Activated CD4-positive, alpha-beta T cell treated with anti-CD3 and anti-CD28 coated beads, Interleukin-2, amount 10 ng/mL, durations not matched to agents 7 days and 5 days (primary cell): ENCODE measurements around the gene ZBTB22. TPM values are rescaled to one million over a fixed set of nuclear protein-coding genes. Genes with fewer than 3 reads are reported as not detected.
A peak's percentile ranks its signal among the peaks of the same experiment; 100 is the strongest.
"Not testable (repeated sequence)": the region's sequence is repeated elsewhere in the genome, so short reads cannot be mapped to it uniquely, and the experiment has no call there.

Experiments
- CTCF ChIA-PET: fragments of 350-600 bp; sonication (Branson Sonifier 250); formaldehyde crosslinking; loops from one replicate; lab custom pipeline; 2021; ENCODE audit warnings: antibody characterized with exemption; lab: Charles Lee
- POLR2A ChIA-PET: fragments of 350-600 bp; sonication (Branson Sonifier 250); formaldehyde crosslinking; loops from one replicate; lab custom pipeline; 2021; ENCODE audit warnings: antibody characterized with exemption; lab: Charles Lee
- DNase-seq: peaks from one replicate; pipeline ENCODE4 v3.0.0-alpha.2; 2020
- H3K27ac Mint-ChIP-seq: one replicate; pipeline ENCODE4 v1.8.0; 2021; ENCODE audit warnings: mild to moderate bottlenecking, moderate library complexity, mixed read lengths
- H3K27me3 Mint-ChIP-seq: one replicate; pipeline ENCODE4 v1.8.0; 2021; ENCODE audit warnings: mixed read lengths
- H3K36me3 Mint-ChIP-seq: one replicate; pipeline ENCODE4 v1.8.0; 2021; ENCODE audit warnings: low read depth, mixed read lengths
- H3K4me1 Mint-ChIP-seq: one replicate; pipeline ENCODE4 v1.8.0; 2021; ENCODE audit warnings: mixed read lengths
- H3K4me3 Mint-ChIP-seq: one replicate; pipeline ENCODE4 v1.8.0; 2021; ENCODE audit warnings: mild to moderate bottlenecking, moderate library complexity, mixed read lengths
- H3K9me3 Mint-ChIP-seq: one replicate; pipeline ENCODE4 v1.8.0; 2021; ENCODE audit warnings: mixed read lengths
- total RNA-seq, 2 experiments: library from RNA; stranded (reverse); gene quantifications; one replicate each; pipeline ENCODE4 v1.2.3, GENCODE V29; 2021

The ZBTB22 gene
- 10 to 100 TPM; 15.8 to 16.9 TPM for total RNA-seq

- Mint-ChIP-seq H3K4me1 (peaks cover 74% of the 10 kb centered on the region), H3K27me3 (no peaks in the 10 kb centered on the region), H3K4me3 (peak within 1 kb of the TSS; percentile 99), H3K27ac (peak within 1 kb of the TSS; percentile 96), H3K9me3 (no peaks in the 10 kb centered on the region), H3K36me3 (peaks cover 65% of the 10 kb centered on the region)
- DNase-seq = peak; percentile 98
- ChIA-PET CTCF (interaction anchor here (0.6 to 2.5 kb wide), 10 partner anchors 11 to 479 kb away, joined by 3 to 11 read pairs (median 4); partner anchors contain the start of genes B3GALT4, PFDN6, TAP2 and WDR46), POLR2A (interaction anchor here (0.7 kb wide), 1 partner anchor 61 kb away, joined by 3 read pairs; no protein-coding TSS in a partner anchor)
Observed at GRCh38 chr6:33317669-33318425, at the start of gene ZBTB22. TSS of gene ZBTB22 (minus strand) at chr6:33317744. CDS start at chr6:33316916, 828 bp downstream.

GRCh38 chr6:33367009-33367714 is 49.6 kb upstream of the ZBTB22 start:
- ChIA-PET CTCF (interaction anchor here (0.9 to 1.9 kb wide), 2 partner anchors 23 kb away, joined by 3 to 5 read pairs; no protein-coding TSS in a partner anchor), POLR2A (interaction anchor here (0.6 kb wide), 1 partner anchor 25 kb away, joined by 3 read pairs; the partner anchor contains the start of gene KIFC1)
- no peaks in the 10 kb centered on the region for H3K36me3 Mint-ChIP-seq
- no peak for DNase-seq
- H3K27me3 Mint-ChIP-seq = no peaks in the 10 kb centered on the region
- no peak overlapping the region for H3K4me3 Mint-ChIP-seq
- no peak overlapping the region for H3K27ac Mint-ChIP-seq
- H3K9me3 Mint-ChIP-seq = no peaks in the 10 kb centered on the region
- H3K4me1 Mint-ChIP-seq = peaks cover 3% of the 10 kb centered on the region

- CTCF ChIA-PET = interaction anchor here (0.6 to 2.1 kb wide), 5 partner anchors 9 to 61 kb away, joined by 3 to 11 read pairs (median 5); no protein-coding TSS in a partner anchor
Observed at GRCh38 chr6:33365206-33365971, 47.8 kb upstream of the ZBTB22 start.

GRCh38 chr6:33364475-33365205 is 47.1 kb upstream of the ZBTB22 start:
- DNase-seq, H3K36me3 Mint-ChIP-seq, H3K27ac Mint-ChIP-seq, H3K4me1 Mint-ChIP-seq, POLR2A ChIA-PET, H3K4me3 Mint-ChIP-seq, H3K9me3 Mint-ChIP-seq: not testable (repeated sequence)
- CTCF ChIA-PET = interaction anchor here (0.6 to 2.1 kb wide), 8 partner anchors 10 to 330 kb away, joined by 3 to 11 read pairs (median 3); no protein-coding TSS in a partner anchor
- H3K27me3 Mint-ChIP-seq = peaks cover 10% of the 10 kb centered on the region

More at GRCh38 chr6:33365206-33365971, 47.8 kb upstream of the ZBTB22 start:
- not testable (repeated sequence) for DNase-seq, H3K4me1 Mint-ChIP-seq, H3K27ac Mint-ChIP-seq, H3K4me3 Mint-ChIP-seq, H3K9me3 Mint-ChIP-seq, H3K27me3 Mint-ChIP-seq, H3K36me3 Mint-ChIP-seq
- POLR2A ChIA-PET = interaction anchor here (0.5 kb wide), 1 partner anchor 171 kb away, joined by 3 read pairs; no protein-coding TSS in a partner anchor

GRCh38 chr6:33363486-33363885 is 45.9 kb upstream of the ZBTB22 start:
- CTCF ChIA-PET = interaction anchor here (0.8 to 2.1 kb wide), 3 partner anchors 16 to 27 kb away, joined by 3 to 11 read pairs (median 4); no protein-coding TSS in a partner anchor
- H3K4me3 Mint-ChIP-seq, H3K4me1 Mint-ChIP-seq, H3K9me3 Mint-ChIP-seq, H3K36me3 Mint-ChIP-seq, H3K27ac Mint-ChIP-seq, DNase-seq, POLR2A ChIA-PET: not testable (repeated sequence)
- H3K27me3 Mint-ChIP-seq = peaks cover 16% of the 10 kb centered on the region

GRCh38 chr6:33359331-33359730 is 41.8 kb upstream of the ZBTB22 start:
- ChIA-PET POLR2A (no interaction called here), CTCF (interaction anchor here (0.6 to 0.7 kb wide), 3 partner anchors 22 to 274 kb away, joined by 3 to 4 read pairs (median 3); no protein-coding TSS in a partner anchor)
- H3K27ac Mint-ChIP-seq = no peak overlapping the region
- no peaks in the 10 kb centered on the region for H3K36me3 Mint-ChIP-seq
- no peaks in the 10 kb centered on the region for H3K9me3 Mint-ChIP-seq
- peaks cover 16% of the 10 kb centered on the region for H3K27me3 Mint-ChIP-seq
- DNase-seq = no peak
- no peak overlapping the region for H3K4me3 Mint-ChIP-seq
- H3K4me1 Mint-ChIP-seq = peaks cover under 1% of the 10 kb centered on the region

- H3K9me3 Mint-ChIP-seq, DNase-seq, H3K36me3 Mint-ChIP-seq, H3K27ac Mint-ChIP-seq, POLR2A ChIA-PET, H3K4me1 Mint-ChIP-seq, H3K4me3 Mint-ChIP-seq: not testable (repeated sequence)
- H3K27me3 Mint-ChIP-seq = peaks cover 21% of the 10 kb centered on the region
- CTCF ChIA-PET = interaction anchor here (0.7 to 1.4 kb wide), 2 partner anchors 17 to 78 kb away, joined by 3 read pairs; no protein-coding TSS in a partner anchor
Observed at GRCh38 chr6:33357160-33357871, 39.8 kb upstream of the ZBTB22 start.

- no peaks in the 10 kb centered on the region for H3K36me3 Mint-ChIP-seq
- H3K27me3 Mint-ChIP-seq = peaks cover 21% of the 10 kb centered on the region
- CTCF ChIA-PET = interaction anchor here (0.6 to 1.5 kb wide), 3 partner anchors 11 to 32 kb away, joined by 3 to 5 read pairs (median 4); no protein-coding TSS in a partner anchor
- H3K4me3 Mint-ChIP-seq = no peak overlapping the region
- no peaks in the 10 kb centered on the region for H3K9me3 Mint-ChIP-seq
- H3K27ac Mint-ChIP-seq = no peak overlapping the region
- POLR2A ChIA-PET = no interaction called here
- no peaks in the 10 kb centered on the region for H3K4me1 Mint-ChIP-seq
- no peak for DNase-seq
Observed at GRCh38 chr6:33356295-33356694, 38.8 kb upstream of the ZBTB22 start.

GRCh38 chr6:33355860-33356259 is 38.3 kb upstream of the ZBTB22 start:
- POLR2A ChIA-PET, DNase-seq, H3K4me3 Mint-ChIP-seq, H3K4me1 Mint-ChIP-seq, H3K9me3 Mint-ChIP-seq, H3K36me3 Mint-ChIP-seq, H3K27ac Mint-ChIP-seq: not testable (repeated sequence)
- CTCF ChIA-PET = interaction anchor here (1.4 to 1.5 kb wide), 2 partner anchors 11 to 18 kb away, joined by 3 to 4 read pairs; no protein-coding TSS in a partner anchor
- H3K27me3 Mint-ChIP-seq = peaks cover 20% of the 10 kb centered on the region

GRCh38 chr6:33347816-33348215 is 30.3 kb upstream of the ZBTB22 start:
- Mint-ChIP-seq H3K4me3 (no peak overlapping the region), H3K27ac (peak overlapping the region; percentile 27), H3K27me3 (peaks cover 5% of the 10 kb centered on the region), H3K36me3 (no peaks in the 10 kb centered on the region), H3K9me3 (no peaks in the 10 kb centered on the region), H3K4me1 (peaks cover 43% of the 10 kb centered on the region)
- no peak for DNase-seq
- ChIA-PET POLR2A (interaction anchor here (0.7 kb wide), 1 partner anchor 25 kb away, joined by 3 read pairs; no protein-coding TSS in a partner anchor), CTCF (interaction anchor here (1.3 kb wide), 1 partner anchor 15 kb away, joined by 3 read pairs; no protein-coding TSS in a partner anchor)

GRCh38 chr6:33346972-33347371 is 29.4 kb upstream of the ZBTB22 start:
- H3K27me3 Mint-ChIP-seq, H3K4me3 Mint-ChIP-seq, DNase-seq, H3K9me3 Mint-ChIP-seq, H3K36me3 Mint-ChIP-seq: not testable (repeated sequence)
- ChIA-PET CTCF (interaction anchor here (1.3 to 1.5 kb wide), 2 partner anchors 16 to 118 kb away, joined by 3 to 4 read pairs; no protein-coding TSS in a partner anchor), POLR2A (interaction anchor here (0.7 kb wide), 1 partner anchor 24 kb away, joined by 3 read pairs; no protein-coding TSS in a partner anchor)
- H3K27ac Mint-ChIP-seq = peak overlapping the region; percentile 60
- H3K4me1 Mint-ChIP-seq = peaks cover 43% of the 10 kb centered on the region
